ENCODE results near the gene VPS13A.

DNA sequence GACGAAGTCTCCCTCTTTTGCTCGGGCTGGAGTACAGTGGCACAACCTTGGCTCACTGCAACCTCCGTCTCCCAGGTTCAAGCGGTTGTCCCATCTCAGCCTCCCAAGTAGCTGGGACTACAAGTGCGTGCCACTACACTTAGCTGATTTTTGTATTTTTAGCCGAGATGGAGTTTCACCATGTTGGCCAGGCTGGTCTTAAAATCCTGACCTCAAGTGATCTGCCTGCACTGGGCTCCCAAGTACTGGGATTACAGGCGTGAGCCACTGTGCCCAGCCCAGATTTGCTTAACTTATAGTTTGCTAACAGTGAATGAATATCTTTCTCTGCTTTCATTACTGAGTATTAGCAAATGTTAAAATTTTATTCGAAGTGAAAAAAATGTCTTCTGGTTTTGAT, 84.3 kb downstream of the VPS13A start:
- TF ChIP-seq POLR2A (IDR thresholded peaks at IDR 0.05; ENCODE audit: extremely low read depth, insufficient read length) (no peak), MYC (IDR thresholded peaks at IDR 0.05; ENCODE audit: low read depth, low read length) (no peak), CTCF (IDR thresholded peaks at IDR 0.05; ENCODE audit: low read depth, low read length) (no peak)
